GM21737 (cell line): ENCODE data around the gene GPR146.

Experiments used
- ATAC-seq: cut with Tn5 transposase; IDR thresholded peaks from one replicate; pipeline ENCODE4 v1.9.1; 2021; ENCODE audit warnings: mild to moderate bottlenecking, moderate library complexity; ENCODE audit not compliant: unreplicated experiment

Gene GPR146

DNA sequence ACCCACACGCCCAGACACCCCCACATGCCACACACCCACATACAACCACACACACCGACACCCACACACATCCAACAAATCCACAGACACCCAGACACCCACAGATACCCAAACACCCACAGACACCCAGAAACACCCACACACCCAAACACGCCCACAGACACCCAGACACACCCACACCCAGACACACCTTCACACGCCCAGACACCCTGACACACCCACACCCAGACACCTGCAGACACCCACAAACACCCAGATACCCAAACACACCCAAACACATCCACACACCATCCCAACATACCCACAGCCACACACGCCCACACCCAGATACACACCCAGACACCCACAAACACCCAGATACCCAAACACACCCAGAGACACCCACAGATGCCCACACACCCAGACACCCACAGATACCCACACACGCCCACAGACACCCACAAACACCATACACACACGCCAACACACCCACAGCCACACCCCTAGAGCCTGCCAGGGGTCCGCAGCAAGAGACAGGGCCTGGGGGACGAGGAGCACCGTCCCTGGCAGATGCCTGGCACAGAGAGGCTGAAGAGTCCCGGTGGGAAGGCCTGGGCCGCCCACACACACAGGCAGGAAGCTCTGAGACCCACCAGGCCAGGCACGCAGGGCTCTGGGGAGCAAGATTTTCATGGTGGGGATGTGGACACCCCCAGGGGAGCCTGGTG lies 32.9 kb upstream of the GPR146 start:
- ATAC-seq = no peak

DNA sequence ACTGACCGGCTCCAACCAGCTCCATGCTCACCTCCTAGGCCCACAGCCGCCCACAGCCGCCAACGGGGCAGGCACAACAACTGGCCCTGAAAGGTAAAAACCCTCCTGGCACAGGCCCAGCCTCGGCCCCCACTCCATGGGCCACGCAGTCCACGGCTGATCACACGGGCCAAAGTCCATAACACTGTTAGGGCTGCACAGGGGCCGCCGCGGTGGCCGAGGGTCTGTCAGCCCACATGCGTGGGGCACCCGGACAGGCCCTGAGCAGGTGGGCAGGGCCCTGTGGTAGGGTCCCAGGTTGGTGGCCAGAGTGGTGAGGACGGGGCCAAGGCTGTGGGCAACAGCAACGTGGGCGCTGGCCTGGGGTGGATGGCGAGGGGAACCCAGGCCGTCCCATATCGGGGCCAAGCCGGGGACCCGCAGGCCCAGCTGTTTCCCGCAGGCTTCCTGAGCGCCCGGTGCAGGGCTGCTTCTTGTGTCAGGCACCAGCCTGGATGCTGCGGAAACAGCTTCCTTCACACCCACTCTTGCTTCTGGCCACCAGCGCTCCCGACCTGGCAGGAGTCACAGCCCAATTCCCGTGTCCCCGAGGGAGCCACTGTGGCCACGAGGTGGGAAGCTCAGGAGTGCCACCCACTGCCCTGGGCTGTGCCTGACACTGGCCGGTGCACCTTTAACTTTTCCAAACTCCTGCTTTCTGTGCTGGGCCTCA lies 32.2 kb upstream of the GPR146 start:
- no peak for ATAC-seq

DNA sequence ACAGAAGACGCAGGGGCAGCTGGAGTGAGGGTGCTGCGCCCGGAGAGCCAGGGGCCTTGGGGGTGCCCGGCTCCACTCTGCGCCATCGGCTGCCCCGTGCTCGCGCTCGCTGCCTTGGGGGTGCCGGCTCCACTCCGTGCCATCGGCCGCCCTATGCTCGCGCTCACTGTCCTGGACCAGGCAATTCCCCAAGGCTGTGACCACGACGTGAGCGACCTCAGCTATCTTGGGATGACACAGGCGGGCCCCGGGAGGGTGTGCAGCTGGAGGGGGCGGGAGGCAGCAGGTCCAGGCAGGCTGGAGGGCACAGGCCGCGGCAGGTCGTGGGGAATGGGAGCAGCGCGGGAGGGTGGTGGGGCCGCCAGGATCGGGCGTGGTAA lies 31.6 kb upstream of the GPR146 start:
- ATAC-seq = no peak

DNA sequence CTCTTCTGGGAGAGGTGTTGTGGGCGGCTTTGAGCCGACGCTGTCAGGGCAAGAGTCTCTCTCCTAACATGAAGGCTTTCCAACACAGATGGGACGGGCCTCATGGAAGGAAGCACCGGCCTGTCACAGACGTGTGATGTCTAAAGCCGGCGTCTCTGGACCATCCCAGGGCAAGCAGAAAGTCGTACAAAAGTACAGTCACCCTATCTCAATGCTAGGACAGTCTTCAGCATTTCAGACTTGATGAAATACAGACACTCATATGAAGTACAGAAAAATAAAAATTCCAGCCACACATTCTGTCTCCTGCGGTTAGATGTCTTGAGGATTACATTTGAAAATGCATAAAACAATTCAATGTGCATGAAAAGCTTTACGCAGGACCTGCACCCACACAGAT lies 30.8 kb upstream of the GPR146 start:
- ATAC-seq = no peak

DNA sequence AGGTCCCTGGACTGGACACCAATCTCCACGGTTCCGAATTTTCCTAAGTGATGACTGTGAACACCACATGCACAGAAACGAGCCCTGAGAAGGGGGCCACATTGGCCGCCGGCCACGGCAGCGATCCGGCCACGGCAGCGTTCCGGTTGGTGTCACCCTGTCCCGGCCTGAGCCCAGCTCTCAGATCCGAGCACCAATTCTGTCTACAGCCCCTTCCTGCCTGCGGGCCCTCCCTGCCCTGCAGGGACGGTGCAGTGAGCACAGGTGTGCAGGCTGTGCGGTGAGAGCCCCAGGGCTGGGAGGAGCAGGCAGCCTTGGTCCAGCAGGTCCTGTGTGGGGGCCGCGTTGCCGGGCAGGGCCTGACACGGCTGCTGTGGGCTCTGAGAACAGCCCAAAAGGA lies 29.7 kb upstream of the GPR146 start:
- no peak for ATAC-seq

DNA sequence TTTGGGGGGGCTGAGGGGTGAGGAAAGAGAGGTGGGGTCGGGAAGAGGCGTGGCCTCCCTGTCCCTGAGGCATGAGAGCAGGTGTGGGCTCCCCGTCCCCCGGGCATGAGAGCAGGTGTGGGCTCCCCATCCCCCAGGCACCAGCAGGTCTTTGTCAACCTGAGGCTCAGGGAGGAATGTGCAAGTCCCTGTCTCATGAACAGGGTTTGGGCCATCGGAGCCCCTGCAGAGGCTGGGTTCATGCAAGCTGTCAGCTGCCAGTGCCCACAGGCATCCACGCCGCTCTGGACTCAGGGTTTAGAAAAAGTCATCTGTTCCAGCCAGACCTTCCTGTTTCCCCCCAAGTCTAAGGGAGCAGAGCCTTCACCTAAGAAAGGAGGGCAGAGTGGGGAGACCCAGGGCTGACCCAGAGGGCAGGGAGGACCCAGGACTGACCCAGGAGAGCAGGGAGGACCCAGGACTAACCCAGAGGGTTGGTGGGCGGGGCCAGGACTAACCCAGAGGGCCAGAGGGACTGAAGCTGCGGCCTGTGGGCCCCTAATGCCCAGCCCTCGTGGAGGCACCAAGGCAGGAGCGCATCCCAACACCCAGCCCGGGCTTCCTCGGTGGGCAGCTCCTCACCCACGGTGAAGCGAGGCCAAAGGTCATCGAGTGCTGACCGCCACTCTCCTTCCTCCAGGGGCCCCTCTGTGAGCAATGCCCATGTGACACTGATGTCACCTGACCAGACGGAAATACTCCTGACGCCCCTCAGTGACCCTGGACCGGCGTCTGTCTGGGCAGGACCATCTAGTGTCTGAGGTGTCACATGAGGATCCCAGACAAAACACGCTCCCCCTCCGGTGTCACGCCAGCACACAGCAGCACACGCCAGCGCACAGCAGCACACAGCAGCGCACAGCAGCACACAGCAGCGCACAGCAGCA lies 28.9 kb upstream of the GPR146 start:
- no peak for ATAC-seq

DNA sequence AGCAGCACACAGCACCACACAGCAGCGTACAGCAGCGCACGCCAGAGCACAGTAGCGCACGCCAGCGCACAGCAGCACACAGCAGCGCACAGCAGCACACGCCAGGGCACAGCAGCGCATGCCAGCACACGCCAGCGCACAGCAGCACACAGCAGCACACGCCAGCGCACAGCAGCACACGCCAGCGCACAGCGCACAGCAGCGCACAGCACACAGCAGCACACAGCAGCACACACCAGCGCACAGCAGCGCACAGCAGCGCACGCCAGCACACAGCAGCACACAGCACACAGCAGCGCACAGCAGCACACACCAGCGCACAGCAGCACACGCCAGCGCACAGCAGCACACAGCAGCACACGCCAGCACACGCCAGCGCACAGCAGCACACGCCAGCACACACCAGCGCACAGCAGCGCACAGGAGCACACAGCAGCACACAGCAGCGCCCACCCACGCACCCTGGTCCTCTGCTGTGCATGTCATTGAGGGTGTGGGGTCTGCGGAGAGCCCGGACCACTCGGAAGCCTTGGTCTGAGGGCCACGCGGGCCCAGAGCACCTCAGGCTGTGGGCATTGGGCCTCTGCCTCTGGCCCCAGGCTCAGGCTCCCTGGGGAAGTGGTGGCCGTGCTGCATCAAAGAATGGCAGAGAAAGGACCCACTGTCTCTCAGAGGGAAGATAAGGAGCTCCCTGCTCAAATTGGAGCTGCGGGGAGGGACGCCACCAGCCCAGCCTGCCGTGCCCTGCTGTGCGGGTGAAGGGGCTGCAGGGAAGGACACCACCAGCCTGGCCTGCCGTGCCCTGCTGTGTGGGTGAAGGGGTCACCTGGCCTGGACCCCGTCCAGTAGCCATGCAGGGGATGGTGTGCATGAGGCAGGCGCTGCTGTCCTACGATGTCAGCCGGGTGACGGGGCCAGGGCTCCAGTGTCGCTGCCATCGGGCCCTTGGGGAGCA lies 27.5 kb upstream of the GPR146 start:
- ATAC-seq = no peak

DNA sequence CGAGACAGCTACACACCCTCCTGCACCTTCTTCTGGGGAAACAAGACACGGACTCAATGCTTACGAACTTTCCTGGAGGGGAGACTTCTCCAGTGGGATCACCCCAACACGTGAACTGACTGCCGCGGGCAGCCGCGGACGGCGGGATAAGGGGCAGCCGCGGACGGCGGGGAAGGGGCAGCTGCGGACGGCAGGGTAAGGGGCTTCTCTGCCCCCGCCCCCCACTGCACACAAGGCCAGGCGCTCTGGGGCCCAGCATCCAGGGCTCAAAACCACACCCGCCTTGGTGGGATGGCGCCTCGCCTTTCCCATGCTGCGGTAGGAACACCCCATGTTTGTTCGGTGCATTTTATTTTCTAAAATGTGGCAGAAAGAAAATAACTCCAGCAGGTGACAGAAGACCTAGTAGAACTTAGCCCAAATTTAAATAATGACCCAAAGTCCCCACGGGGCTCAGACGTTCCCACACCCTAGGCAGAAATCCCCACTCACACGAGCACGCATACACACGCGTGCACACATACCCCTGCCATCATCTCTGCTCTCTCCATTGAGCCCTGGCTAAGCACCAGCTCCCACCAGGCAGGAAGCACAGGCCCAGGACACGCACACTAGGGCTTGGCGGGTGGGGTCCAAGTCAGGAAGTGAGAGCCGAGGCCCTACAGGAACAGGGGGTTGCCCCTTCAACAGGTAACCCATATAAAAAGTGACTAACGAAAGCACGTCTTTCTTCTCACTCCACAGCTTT lies 26.6 kb upstream of the GPR146 start:
- ATAC-seq = no peak

DNA sequence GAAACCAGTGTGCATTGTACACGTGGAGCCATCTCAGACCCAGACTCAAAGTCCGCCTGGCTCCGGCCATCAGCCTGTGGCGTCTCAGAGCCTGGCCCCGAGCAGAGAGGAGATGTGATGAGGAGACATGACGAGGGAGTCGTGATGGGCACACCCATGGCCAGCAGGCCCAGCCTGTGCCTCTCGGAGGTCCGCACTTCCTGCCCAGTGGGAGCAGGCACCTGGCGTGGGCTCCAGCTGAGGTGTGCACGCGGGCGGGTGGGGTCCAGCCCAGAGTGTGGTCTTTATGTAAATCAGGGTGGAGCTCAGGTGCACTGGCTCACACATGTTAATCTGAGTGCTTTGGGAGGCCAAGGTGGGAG lies 26.0 kb upstream of the GPR146 start:
- ATAC-seq = no peak

DNA sequence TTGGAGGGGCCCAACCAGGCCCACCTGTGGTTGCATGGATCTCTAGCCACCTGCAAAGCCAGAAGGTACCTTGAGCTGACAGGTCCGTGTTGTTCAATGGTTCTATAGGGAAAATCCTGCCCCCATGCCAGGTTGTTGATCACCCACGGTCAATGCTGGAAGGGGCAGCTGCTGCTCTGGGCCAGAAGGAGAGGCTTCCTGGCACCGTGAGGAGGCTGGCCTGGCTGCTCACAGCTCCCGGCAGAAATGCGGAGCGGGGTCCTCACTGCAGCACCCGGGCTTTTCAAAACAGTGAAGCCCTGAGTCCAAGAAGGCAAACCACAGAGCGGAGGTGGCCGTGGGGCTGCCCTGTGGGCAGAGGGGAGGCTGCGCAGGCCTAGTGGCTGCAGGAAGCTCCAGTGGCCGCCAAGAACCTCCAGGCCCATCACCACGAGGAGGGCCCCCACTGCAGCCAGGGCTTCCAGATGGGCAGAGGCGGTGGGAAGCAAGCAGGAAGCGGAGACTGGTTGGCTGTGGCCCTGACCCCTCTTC lies 25.0 kb upstream of the GPR146 start:
- no peak for ATAC-seq

DNA sequence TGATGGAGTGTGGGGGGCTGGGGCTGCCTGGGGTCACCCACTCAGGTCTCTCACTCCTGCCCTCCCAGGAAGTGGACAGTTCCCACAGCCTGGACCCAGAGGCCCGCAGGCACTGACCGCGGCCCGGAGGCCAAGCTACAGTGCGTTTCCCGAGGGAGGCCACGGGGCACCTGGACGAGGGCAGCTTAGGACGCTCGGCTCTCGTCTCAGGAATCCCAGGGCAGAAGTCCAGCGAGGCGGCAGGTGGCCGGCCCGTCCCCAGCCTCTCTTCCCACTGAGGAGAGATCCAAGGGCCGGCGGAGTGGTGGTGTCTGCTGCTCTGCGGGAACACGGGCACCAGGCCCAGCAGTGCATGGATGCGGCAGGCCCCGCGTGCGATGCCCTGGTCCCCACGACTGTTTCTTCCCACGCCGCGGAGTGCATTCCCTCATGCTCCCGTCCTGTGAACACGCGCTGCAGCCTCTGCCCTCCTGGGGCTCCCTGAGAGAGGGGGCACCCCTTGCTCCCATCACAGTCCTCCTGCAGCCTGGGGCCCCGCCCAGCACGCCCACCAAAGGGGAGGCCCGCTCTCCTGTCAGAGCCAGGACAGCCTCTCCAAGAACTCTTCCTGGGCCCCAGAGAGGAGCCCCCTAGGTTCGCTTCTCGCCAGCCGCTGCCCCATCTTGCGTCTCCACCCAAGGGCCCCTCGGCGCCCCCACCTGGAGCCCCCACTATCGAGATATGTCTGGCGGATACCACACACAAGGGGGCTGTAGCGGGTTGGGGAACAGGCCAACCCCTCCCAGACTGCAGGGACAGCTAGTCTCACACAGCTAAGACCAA lies 24.3 kb upstream of the GPR146 start:
- ATAC-seq = no peak

DNA sequence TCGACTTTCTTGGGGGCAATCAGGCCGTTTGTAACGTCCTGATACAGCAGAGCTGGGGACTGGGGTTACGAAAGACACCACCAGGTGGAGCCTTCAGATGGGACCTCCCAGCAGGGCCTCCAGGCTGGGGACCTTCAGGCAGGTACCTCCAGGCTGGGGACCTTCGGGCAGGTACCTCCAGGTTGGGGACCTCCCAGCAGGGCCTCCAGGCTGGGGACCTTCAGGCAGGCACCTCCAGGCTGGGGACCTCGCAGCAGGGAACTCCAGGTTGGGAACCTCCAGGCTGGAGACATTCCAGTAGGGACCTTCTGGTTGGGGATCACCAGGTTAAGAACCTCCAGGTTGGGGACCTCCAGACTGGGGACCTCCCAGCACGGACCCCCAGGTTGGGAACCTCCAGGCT lies 23.5 kb upstream of the GPR146 start:
- ATAC-seq = no peak

DNA sequence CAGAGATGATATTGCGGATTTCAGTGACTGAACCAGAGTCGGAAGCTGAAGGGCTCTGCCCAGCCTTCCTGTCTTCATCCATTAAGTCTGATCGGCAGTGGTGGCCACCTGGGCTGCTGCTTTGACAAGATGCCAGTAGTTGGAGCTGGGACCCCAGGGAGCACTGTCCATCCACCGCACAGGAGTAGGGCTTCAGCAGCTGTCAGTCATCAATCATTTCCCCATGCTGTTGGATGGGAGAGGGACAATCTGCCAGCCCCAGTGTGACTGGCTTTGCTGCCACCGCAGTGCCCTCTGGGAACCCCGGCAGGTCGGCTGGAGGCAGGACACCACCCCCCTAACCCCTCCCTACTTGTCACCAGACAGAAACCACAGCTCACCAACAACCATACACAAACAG lies 23.0 kb upstream of the GPR146 start:
- ATAC-seq = no peak

DNA sequence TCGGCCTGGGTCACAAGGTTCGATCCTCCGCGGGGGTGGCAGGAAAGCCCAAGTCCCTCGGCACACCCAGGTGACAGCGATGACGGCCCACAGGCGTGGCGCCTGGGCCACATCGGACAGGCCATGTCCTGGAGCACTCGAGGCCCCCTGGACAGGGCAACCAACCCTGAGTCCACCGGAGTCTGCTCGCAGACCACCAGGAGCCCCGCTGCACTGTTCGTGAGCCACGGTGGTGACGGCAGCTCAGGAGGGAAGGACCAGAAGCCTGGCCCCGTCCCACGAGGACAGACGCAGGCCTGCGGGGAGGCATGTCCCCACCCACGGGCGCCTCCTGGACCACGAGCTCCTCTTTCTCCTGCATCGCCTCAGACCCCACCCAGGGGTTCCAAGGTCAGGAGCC lies 22.4 kb upstream of the GPR146 start:
- no peak for ATAC-seq

DNA sequence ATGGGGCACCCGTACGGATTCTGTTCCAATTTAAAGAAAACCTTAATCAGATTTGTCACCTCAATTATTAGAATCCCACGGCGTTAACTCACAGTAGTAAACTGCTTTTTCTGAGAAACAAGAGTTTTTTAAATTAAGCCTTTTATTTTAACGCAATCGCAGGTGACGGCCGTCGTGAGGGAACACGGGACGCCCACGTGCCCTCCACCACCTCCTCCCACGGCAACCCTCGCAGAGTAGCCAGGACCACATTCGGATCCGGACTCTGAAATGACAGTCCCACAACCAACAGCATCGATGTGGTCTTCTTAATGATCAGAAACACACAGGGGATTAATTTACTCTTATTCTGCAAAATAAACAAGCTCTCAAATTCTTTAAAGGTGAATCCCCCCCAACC lies 22.0 kb upstream of the GPR146 start:
- no peak for ATAC-seq

DNA sequence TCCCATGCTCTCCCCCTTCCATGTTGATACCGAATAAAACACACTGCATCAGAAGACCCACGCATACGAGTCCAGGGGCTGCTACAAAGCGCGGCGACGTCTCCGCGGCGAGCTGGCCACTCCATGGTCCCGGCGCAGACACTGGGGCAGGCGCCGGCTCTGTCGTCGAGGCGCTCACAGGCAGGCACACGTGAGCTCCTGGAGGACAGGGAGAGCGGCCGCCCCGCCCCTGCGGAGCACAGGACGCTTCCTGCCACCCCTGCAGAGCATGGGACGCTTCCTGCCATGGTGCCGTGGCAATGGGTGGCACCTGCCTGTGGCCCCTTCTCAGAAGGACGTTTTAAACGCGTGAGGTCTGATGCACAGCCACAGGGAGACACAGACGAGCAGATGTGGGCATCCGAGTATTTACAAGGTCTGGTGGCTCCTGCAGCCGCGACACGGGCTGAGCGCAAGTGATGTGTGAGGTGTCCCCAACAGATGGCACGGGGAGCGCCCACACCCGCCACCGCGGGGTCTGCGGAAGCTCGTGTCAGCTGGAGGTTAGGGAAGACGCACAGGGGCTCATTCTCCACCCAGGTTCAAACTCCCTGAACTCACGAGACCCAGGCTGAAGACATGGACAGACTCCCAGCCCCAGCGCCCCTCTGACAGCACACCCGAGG lies 21.4 kb upstream of the GPR146 start:
- no peak for ATAC-seq

DNA sequence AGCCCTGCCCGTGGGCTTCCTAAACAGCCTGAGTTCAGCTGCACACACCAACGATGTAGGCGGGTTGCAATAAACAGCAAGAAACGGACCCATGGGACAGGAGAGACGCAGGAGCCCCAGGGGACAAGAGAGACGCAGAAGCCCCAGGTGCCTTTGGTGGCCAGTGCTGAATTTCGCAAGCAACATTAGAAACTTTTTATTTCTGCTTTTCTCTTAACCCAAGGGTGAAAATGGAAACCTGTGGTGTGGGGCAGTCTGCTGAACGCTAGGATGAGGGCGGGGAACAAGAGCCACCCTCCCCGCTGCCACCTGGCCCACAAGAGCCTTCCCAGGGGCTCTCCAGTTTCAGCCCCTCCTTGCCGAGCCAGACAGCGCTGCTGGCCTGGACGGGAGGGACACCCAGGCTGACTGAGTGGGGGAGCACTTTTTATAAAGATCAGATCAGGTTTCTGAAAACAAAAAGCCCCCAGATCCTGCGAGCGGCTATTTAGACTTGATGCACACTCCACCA lies 20.0 kb upstream of the GPR146 start:
- ATAC-seq = peak; percentile 50
